Coronary artery (tissue), 2 donors: ENCODE results near the gene ZNF35.

Source experiments
- DNase-seq: peaks from one replicate; pipeline ENCODE4 v3.0.0-alpha.2; 2017; ENCODE audit warnings: low spot score
- H3K27ac ChIP-seq, 2 donors: fragments of 200-600 bp; sonication (generic); one replicate each; pipeline ENCODE4 v1.5.1; 2016 to 2019
- H3K4me3 ChIP-seq: fragments of 200-600 bp; sonication (generic); 2 replicates; pipeline ENCODE4 v1.5.1; 2016; ENCODE audit warnings: mild to moderate bottlenecking, moderate library complexity
- CTCF ChIP-seq: fragments of 200-600 bp; sonication (generic); IDR thresholded peaks from one replicate; pipeline ENCODE4 v1.5.1; 2019; ENCODE audit warnings: antibody characterized with exemption

ZNF35 gene

GRCh38 chr3:44648564-44649229 lies at the start of gene ZNF35:
Gene ZNF35 (plus strand): TSS chr3:44648732. CDS start chr3:44651068, 2,336 bp downstream.
- no peak for TF ChIP-seq CTCF
- DNase-seq: peak; percentile 84
- H3K27ac ChIP-seq: peak within 1 kb of the TSS in 1 of 2 donors; percentile 65
- H3K4me3 ChIP-seq: peak within 1 kb of the TSS; percentile 79

GRCh38 chr3:44601749-44602148 lies 46.8 kb upstream of the ZNF35 start:
- DNase-seq: no peak
- no peak for TF ChIP-seq CTCF
- H3K4me3 ChIP-seq: no peak overlapping the region
- H3K27ac ChIP-seq: no peak overlapping the region

GRCh38 chr3:44612678-44613077 lies 35.9 kb upstream of the ZNF35 start:
- no peak for DNase-seq
- no peak for TF ChIP-seq CTCF
- H3K27ac ChIP-seq: no peak overlapping the region

GRCh38 chr3:44624749-44625480 lies 23.6 kb upstream of the ZNF35 start, which contains the start of gene ZNF197:
Gene ZNF197 (plus strand): TSS chr3:44625036. CDS start chr3:44629155, 4,119 bp downstream.
- peak within 1 kb of the TSS; percentile 99 for H3K4me3 ChIP-seq
- peak within 1 kb of the TSS; percentile 82 to 96 for H3K27ac ChIP-seq
- no peak for TF ChIP-seq CTCF
- peak; percentile 90 for DNase-seq

More at GRCh38 chr3:44612678-44613077, 35.9 kb upstream of the ZNF35 start:
- H3K4me3 ChIP-seq: no peak overlapping the region

GRCh38 chr3:44628716-44629115 lies 19.8 kb upstream of the ZNF35 start:
- no peak overlapping the region for H3K4me3 ChIP-seq
- no peak for DNase-seq
- no peak for TF ChIP-seq CTCF
- no peak overlapping the region for H3K27ac ChIP-seq

- no peak for TF ChIP-seq CTCF
- Histone ChIP-seq H3K27ac (no peak overlapping the region), H3K4me3 (no peak overlapping the region)
- no peak for DNase-seq
Observed at GRCh38 chr3:44632193-44632592, 16.3 kb upstream of the ZNF35 start.
